Heart right ventricle (tissue), 16 donors: ENCODE measurements around the gene PCMTD2. TPM values are rescaled to one million over a fixed set of nuclear protein-coding genes. Genes with fewer than 3 reads are reported as not detected.

Source experiments
- ATAC-seq, 8 donors: fragments of 200-7000 bp; cut with Tn5 transposase; one replicate each; pipeline ENCODE4 v1.9.1; 2020; ENCODE audit warnings: mild to moderate bottlenecking in 8 of 8, moderate library complexity in 8 of 8, moderate number of reproducible peaks in 1 of 8
- DNase-seq, 2 donors: peaks; one replicate each; pipeline ENCODE4 v3.0.0-alpha.2; 2020
- H3K27ac ChIP-seq, 10 donors: fragments of 200-600 bp; sonication (generic) in 2 of 10; one replicate each; pipeline versions ENCODE4 v1.5.0 to v1.8.0; 2020 to 2022; ENCODE audit warnings: mild to moderate bottlenecking in 3 of 10
- H3K27me3 ChIP-seq, 7 donors: fragments of 200-600 bp; one replicate each; pipeline ENCODE4 v1.8.0; 2021 to 2022; ENCODE audit warnings: mild to moderate bottlenecking in 2 of 7
- H3K36me3 ChIP-seq, 9 donors: fragments of 200-600 bp; sonication (generic) in 1 of 9; one replicate each; pipeline versions ENCODE4 v1.5.0 to v1.8.0; 2020 to 2022; ENCODE audit warnings: mild to moderate bottlenecking in 2 of 9
- H3K4me1 ChIP-seq, 9 donors: fragments of 200-600 bp; sonication (generic) in 1 of 9; one replicate each; pipeline versions ENCODE4 v1.5.0 to v1.8.0; 2020 to 2022; ENCODE audit warnings: mild to moderate bottlenecking in 4 of 9
- H3K4me3 ChIP-seq, 10 donors: fragments of 200-600 bp; sonication (generic) in 2 of 10; one replicate each; pipeline versions ENCODE4 v1.5.0 to v1.8.0; 2020 to 2022; ENCODE audit warnings: mild to moderate bottlenecking in 7 of 10, moderate library complexity in 2 of 10
- H3K9me3 ChIP-seq, 11 donors: fragments of 200-600 bp in 10 of 11; sonication (generic) in 2 of 11; one replicate each; pipeline versions ENCODE4 v1.5.0 to v1.8.0; 2013 to 2022; ENCODE audit warnings: mild to moderate bottlenecking in 2 of 11, control low read depth in 1 of 11, moderate library complexity in 1 of 11
- CTCF ChIP-seq, 9 donors: fragments of 200-600 bp; sonication (generic) in 2 of 9; IDR thresholded peaks; one replicate each; pipeline versions ENCODE4 v1.5.0 to v1.8.0; 2021 to 2022; ENCODE audit warnings: antibody characterized with exemption in 9 of 9, mild to moderate bottlenecking in 5 of 9, moderate library complexity in 1 of 9
- WGBS, 2 donors: extraction: QIAGEN DNeasy Blood & Tissue Kit; methylation state at CpG; one replicate each; pipeline ENCODE4 v1.1.7; 2013; ENCODE audit warnings: inconsistent platforms in 1 of 2; 5-methylcytosine and 5-hydroxymethylcytosine counted together
- intact Hi-C, 10 donors: fragments of 100-400 bp; cut with DNase I; formaldehyde crosslinking; loops; one replicate each; pipeline versions ENCODE4 v1.11.1 to v1.14.2; 2022
- polyA plus RNA-seq, 2 donors: library from polyadenylated mRNA; stranded (reverse); fragments of 200-250 nt; gene quantifications; one replicate each; pipeline ENCODE4 v1.2.3, GENCODE V29; 2013
- total RNA-seq, 10 donors: library from RNA; stranded (reverse); fragmentation: NEBNext Ultra II Directional in 3 of 10; extraction: Animal tissue kit (Norgen Biotek cat#: 25700) in 3 of 10; gene quantifications; one replicate each; pipeline versions ENCODE4 v1.2.1 to v1.2.4, GENCODE V29; 2021 to 2023
- donor health status: Arrhythmogenic right ventricular cardiomyopathy.
- donor health status: ischemic (EF 13 %, LVEDD 7.1; RV severe dilation, severe dysfunction).
- donor health status: healthy with polysubstance abuse.
- donor health status: DM: no; HTN: yes; CAD: no.
- donor health status: DM: no; HTN: no; CAD: no.
- donor health status: ischemic (EF 25% LVEDD 6.9; RV normal size, moderate dysfunction).
- donor health status: ischemic (EF 25% LVEDD 5.7; RV mildly dilated, moderate dysfunction).
- donor health status: healthy.
- donor health status: DM: yes; HTN: yes; CAD: no.
- donor health status: Ischemic cardiomyopathy.
- donor health status: ischemic (EF 35%, LVEDD 5.7; RV mildly dilated, moderate dysfunction).
- donor health status: nonischemic (EF 11% LVEDD 7.7; RV severe dilation, severe dysfunction).
- donor health status: DM: yes; HTN: yes; CAD: no.
- donor health status: PGD.
- donor health status: ischemic (EF 29% LVEDD 5.4; RV normal size, mild dysfunction).
- donor health status: nonischemic (EF 23%, LVEDD 6.1; RV moderate dilation, normal function).

The PCMTD2 gene
- total and polyA plus RNA-seq, 12 donors = 11.7 to 83.5 (median 67.9) TPM

- ATAC-seq (no peak), DNase-seq (no peak)
- no peaks in the 10 kb centered on the region for H3K9me3 ChIP-seq
- intact Hi-C loops = no loop called here
- H3K4me1 ChIP-seq = peaks cover 0 to 8% (median 0%) of the 10 kb centered on the region in 9 donors
- no peak for TF ChIP-seq CTCF (IDR thresholded peaks at IDR 0.05)
- WGBS, 2 donors = 81 to 82% methylated on average over 8 of the region's 8 CpGs
- no peak overlapping the region for H3K4me3 ChIP-seq
- no peaks in the 10 kb centered on the region for H3K36me3 ChIP-seq
- H3K27ac ChIP-seq = no peak overlapping the region
- peaks cover 0 to 7% (median 0%) of the 10 kb centered on the region in 7 donors for H3K27me3 ChIP-seq
These were observed 14.5 kb upstream of the PCMTD2 start for GRCh38 chr20:64241061-64241460.

- Histone ChIP-seq H3K27me3 (peaks cover 0 to 7% (median 0%) of the 10 kb centered on the region in 7 donors), H3K9me3 (no peaks in the 10 kb centered on the region), H3K4me3 (no peak overlapping the region), H3K4me1 (peaks cover 0 to 8% (median 0%) of the 10 kb centered on the region in 9 donors), H3K27ac (no peak overlapping the region), H3K36me3 (no peaks in the 10 kb centered on the region)
- no peak for DNase-seq
- 84 to 86% methylated on average over 19 of the region's 19 CpGs for WGBS, 2 donors
- no peak for ATAC-seq
- intact Hi-C loops = no loop called here
- no peak for TF ChIP-seq CTCF (IDR thresholded peaks at IDR 0.05)
These were observed 13.3 kb upstream of the PCMTD2 start for GRCh38 chr20:64242003-64242796.

- Histone ChIP-seq H3K4me3 (no peak overlapping the region), H3K27ac (no peak overlapping the region), H3K36me3 (no peaks in the 10 kb centered on the region), H3K4me1 (peaks cover 0 to 8% (median 0%) of the 10 kb centered on the region in 9 donors), H3K9me3 (no peaks in the 10 kb centered on the region), H3K27me3 (peaks cover 0 to 7% (median 0%) of the 10 kb centered on the region in 7 donors)
- DNase-seq (no peak), ATAC-seq (no peak)
- 86% methylated on average over 4 of the region's 4 CpGs for WGBS, 2 donors
- intact Hi-C loops = no loop called here
- TF ChIP-seq CTCF (IDR thresholded peaks at IDR 0.05) = no peak
These were observed 12.6 kb upstream of the PCMTD2 start for GRCh38 chr20:64242797-64243475.

GRCh38 chr20:64244281-64244805 is 11.2 kb upstream of the PCMTD2 start:
- Histone ChIP-seq H3K9me3 (no peaks in the 10 kb centered on the region), H3K4me1 (no peaks in the 10 kb centered on the region), H3K27me3 (peaks cover 0 to 7% (median 0%) of the 10 kb centered on the region in 7 donors), H3K36me3 (no peaks in the 10 kb centered on the region), H3K4me3 (no peak overlapping the region), H3K27ac (no peak overlapping the region)
- WGBS, 2 donors = 52 to 63% methylated on average over 2 of the region's 2 CpGs
- intact Hi-C loops = no loop called here
- TF ChIP-seq CTCF (IDR thresholded peaks at IDR 0.05) = no peak
- no peak for DNase-seq
- no peak for ATAC-seq
